HCT116 (cell line): ENCODE data around the gene SLC9A2. TPM values are rescaled to one million over a fixed set of nuclear protein-coding genes. Genes with fewer than 3 reads are reported as not detected.

Experiments used
- ATAC-seq: fragments of 200-7000 bp; cut with Tn5 transposase; 2 replicates; pipeline ENCODE4 v1.9.1; 2020; ENCODE audit warnings: mild to moderate bottlenecking, moderate library complexity
- Bru-seq: library from RNA; stranded (reverse); fragments of 400-500 nt; gene quantifications from one replicate; lab custom pipeline; 2021; lab: Mats Ljungman, UMichigan
- BruChase-seq, 2 experiments: library from RNA; stranded (reverse); fragments of 400-500 nt; gene quantifications; one replicate each; lab custom pipeline; 2021; lab: Mats Ljungman, UMichigan
- BruUV-seq: library from RNA; stranded (reverse); fragments of 400-500 nt; replicated peaks from 2 replicates; lab custom pipeline; 2021; lab: Mats Ljungman, UMichigan
- CTCF ChIA-PET: fragments of 300-600 bp; sonication (Branson Sonifier 250); formaldehyde crosslinking; loops from one replicate; lab custom pipeline; 2021; ENCODE audit warnings: antibody characterized with exemption; lab: Charles Lee
- POLR2A ChIA-PET: fragments of 300-600, 350-600 bp; sonication (Branson Sonifier 250); formaldehyde crosslinking; loops from one replicate; lab custom pipeline; 2021; ENCODE audit warnings: antibody characterized with exemption; lab: Charles Lee
- RAD21 ChIA-PET, 2 experiments: fragments of 300-600 bp; sonication (Branson Sonifier 250); formaldehyde crosslinking; loops; one replicate each; lab custom pipeline; 2023; ENCODE audit warnings: low total read pairs in 2 of 2; ENCODE audit not compliant: uncharacterized antibody in 2 of 2, unreplicated experiment in 2 of 2, low non-redundant PET in 1 of 2; lab: Charles Lee
- DNase-seq: peaks from one replicate; pipeline ENCODE4 v3.0.0-alpha.2; 2010; ENCODE audit warnings: low read depth, low spot score
- H2AFZ ChIP-seq: fragments of 200-600 bp; shearing (Covaris generic), sonication (generic); 2 replicates; pipeline ENCODE4 v1.6.1; 2017; ENCODE audit warnings: low read depth, mixed run types, mixed read lengths, antibody characterized with exemption, low read length; ENCODE audit not compliant: poor library complexity, severe bottlenecking
- H3K27ac ChIP-seq: 2 replicates; pipeline ENCODE4 v1.5.1; 2012; ENCODE audit warnings: low read depth, low read length
- H3K27me3 ChIP-seq: fragments of 200-600 bp; sonication (generic); 2 replicates; pipeline ENCODE4 v1.6.1; 2016; ENCODE audit warnings: mixed run types, low read length, mixed read lengths; ENCODE audit not compliant: insufficient read depth
- H3K36me3 ChIP-seq, 2 experiments: fragments of 200-500 bp in 1 of 2; fragments of 200-600 bp in 1 of 2; sonication (Bioruptor generic) in 1 of 2; sonication (generic) in 1 of 2; 2 replicates each; pipeline versions ENCODE4 v1.5.1 to v1.6.1; 2014 to 2016; ENCODE audit warnings: low read length in 2 of 2, inconsistent platforms in 1 of 2, mixed read lengths in 1 of 2, mixed run types in 1 of 2; ENCODE audit not compliant: insufficient read depth in 2 of 2, control insufficient read depth in 1 of 2
- H3K4me1 ChIP-seq, 2 experiments: fragments of 200-600 bp in 1 of 2; sonication (generic) in 1 of 2; 2 replicates each; pipeline versions ENCODE4 v1.5.1 to v1.6.1; 2012 to 2017; ENCODE audit warnings: low read length in 2 of 2, inconsistent platforms in 1 of 2, mild to moderate bottlenecking in 1 of 2, mixed read lengths in 1 of 2, mixed run types in 1 of 2, moderate library complexity in 1 of 2; ENCODE audit not compliant: insufficient read depth in 2 of 2, control insufficient read depth in 1 of 2
- H3K4me2 ChIP-seq: fragments of 200-600 bp; sonication (generic); 2 replicates; pipeline ENCODE4 v1.6.1; 2017; ENCODE audit warnings: mixed run types, low read length, mixed read lengths
- H3K4me3 ChIP-seq, 2 experiments: fragments of 200-600 bp in 1 of 2; sonication (generic) in 1 of 2; replicated peaks in 1 of 2; 2 replicates each; pipeline ENCODE4 v1.5.1; 2011 to 2016; ENCODE audit warnings: low read length in 2 of 2, control low read depth in 1 of 2, low read depth in 1 of 2, mild to moderate bottlenecking in 1 of 2, mixed read lengths in 1 of 2, mixed run types in 1 of 2
- H3K79me2 ChIP-seq: fragments of 200-600 bp; sonication (generic); 2 replicates; pipeline ENCODE4 v1.6.1; 2017; ENCODE audit warnings: mild to moderate bottlenecking, mixed run types, low read length, moderate library complexity, mixed read lengths; ENCODE audit not compliant: insufficient read depth
- H3K9ac ChIP-seq: fragments of 200-600 bp; sonication (generic); 2 replicates; pipeline ENCODE4 v1.6.1; 2016; ENCODE audit warnings: low read length, mixed read lengths
- H3K9me2 ChIP-seq: fragments of 200-600 bp; sonication (generic), shearing (Covaris generic); 2 replicates; pipeline ENCODE4 v1.6.1; 2017; ENCODE audit warnings: mixed run types, mild to moderate bottlenecking, moderate library complexity; ENCODE audit not compliant: insufficient read depth
- H3K9me3 ChIP-seq, 2 experiments: fragments of 200-500 bp in 1 of 2; fragments of 200-600 bp in 1 of 2; sonication (Bioruptor generic) in 1 of 2; sonication (generic) in 1 of 2; 2 replicates each; pipeline ENCODE4 v1.6.1; 2014 to 2017; ENCODE audit warnings: low read length in 2 of 2, mixed read lengths in 2 of 2, inconsistent platforms in 1 of 2, low read depth in 1 of 2, mild to moderate bottlenecking in 1 of 2, mixed run types in 1 of 2, moderate library complexity in 1 of 2; ENCODE audit not compliant: control insufficient read depth in 1 of 2, insufficient read depth in 1 of 2
- H4K20me1 ChIP-seq: fragments of 200-600 bp; sonication (generic), shearing (Covaris generic); 2 replicates; pipeline ENCODE4 v1.6.1; 2017; ENCODE audit warnings: mixed run types, mild to moderate bottlenecking, moderate library complexity; ENCODE audit not compliant: insufficient read depth
- CBX3 ChIP-seq: IDR thresholded peaks from 2 replicates; pipeline ENCODE4 v1.6.1; 2012; ENCODE audit warnings: low read depth
- CEBPB ChIP-seq: IDR thresholded peaks from 2 replicates; pipeline ENCODE4 v1.6.1; 2012; ENCODE audit warnings: low read depth
- ELF1 ChIP-seq: IDR thresholded peaks from 2 replicates; pipeline ENCODE4 v1.6.1; 2012; ENCODE audit warnings: low read depth, borderline replicate concordance
- FOSL1 ChIP-seq: IDR thresholded peaks from 2 replicates; pipeline ENCODE4 v1.6.1; 2012; ENCODE audit warnings: low read depth
- JUND ChIP-seq: IDR thresholded peaks from 2 replicates; pipeline ENCODE4 v1.6.1; 2012
- POLR2AphosphoS5 ChIP-seq: IDR thresholded peaks from 2 replicates; pipeline ENCODE4 v1.6.1; 2011; ENCODE audit warnings: mild to moderate bottlenecking, low read depth, low read length, moderate library complexity
- RAD21 ChIP-seq: IDR thresholded peaks from 2 replicates; pipeline ENCODE4 v1.6.1; 2012; ENCODE audit warnings: low read depth, mild to moderate bottlenecking
- REST ChIP-seq: IDR thresholded peaks from 2 replicates; pipeline ENCODE4 v1.6.1; 2012; ENCODE audit warnings: low read depth
- SIN3A ChIP-seq: IDR thresholded peaks from 2 replicates; pipeline ENCODE4 v1.6.1; 2012; ENCODE audit warnings: low read depth
- SP1 ChIP-seq: IDR thresholded peaks from 2 replicates; pipeline ENCODE4 v1.6.1; 2012; ENCODE audit warnings: low read depth
- TCF7L2 ChIP-seq: IDR thresholded peaks from 2 replicates; pipeline ENCODE4 v1.7.0; 2011; ENCODE audit warnings: borderline replicate concordance, inconsistent platforms; ENCODE audit not compliant: insufficient read depth, insufficient read length; ENCODE audit errors: extremely low read depth
- YY1 ChIP-seq: IDR thresholded peaks from 2 replicates; pipeline ENCODE4 v1.6.1; 2011; ENCODE audit warnings: low read length, low read depth, moderate library complexity, mild to moderate bottlenecking; ENCODE audit not compliant: insufficient replicate concordance; ENCODE audit errors: extremely low read depth
- ZFX ChIP-seq: fragments of 450-650 bp; IDR thresholded peaks from 2 replicates; pipeline ENCODE4 v1.6.1; 2017
- ZNF274 ChIP-seq: fragments of 200-500 bp; sonication (Bioruptor generic); IDR thresholded peaks from 2 replicates; pipeline ENCODE4 v1.6.1; 2014; ENCODE audit warnings: mild to moderate bottlenecking, low read depth, low read length, inconsistent platforms
- intact Hi-C: fragments of 100-400 bp; cut with micrococcal nuclease; formaldehyde crosslinking; loops from 2 replicates; pipeline ENCODE4 v1.10.0; 2022
- long read RNA-seq: library from polyadenylated mRNA; unstranded; transcript quantifications from one replicate; pipeline ENCODE4 v2.0.0, GENCODE V29; 2021; ENCODE audit not compliant: unreplicated experiment
- polyA plus RNA-seq: library from polyadenylated mRNA; unstranded; fragments of >200 nt; gene quantifications from 2 replicates; pipeline ENCODE4 v1.2.1, GENCODE V29; 2012; ENCODE audit warnings: missing spikeins
- total RNA-seq: library from RNA; stranded (reverse); gene quantifications from one replicate; pipeline ENCODE4 v1.2.1, GENCODE V29; 2021; ENCODE audit not compliant: unreplicated experiment
- TF ChIP-seq, protein P1 (sequence below): IDR thresholded peaks from 2 replicates; pipeline ENCODE4 v1.6.1; 2012
- TF ChIP-seq, protein P2 (sequence below): IDR thresholded peaks from 2 replicates; pipeline ENCODE4 v1.6.1; 2012

The SLC9A2 gene, protein sequence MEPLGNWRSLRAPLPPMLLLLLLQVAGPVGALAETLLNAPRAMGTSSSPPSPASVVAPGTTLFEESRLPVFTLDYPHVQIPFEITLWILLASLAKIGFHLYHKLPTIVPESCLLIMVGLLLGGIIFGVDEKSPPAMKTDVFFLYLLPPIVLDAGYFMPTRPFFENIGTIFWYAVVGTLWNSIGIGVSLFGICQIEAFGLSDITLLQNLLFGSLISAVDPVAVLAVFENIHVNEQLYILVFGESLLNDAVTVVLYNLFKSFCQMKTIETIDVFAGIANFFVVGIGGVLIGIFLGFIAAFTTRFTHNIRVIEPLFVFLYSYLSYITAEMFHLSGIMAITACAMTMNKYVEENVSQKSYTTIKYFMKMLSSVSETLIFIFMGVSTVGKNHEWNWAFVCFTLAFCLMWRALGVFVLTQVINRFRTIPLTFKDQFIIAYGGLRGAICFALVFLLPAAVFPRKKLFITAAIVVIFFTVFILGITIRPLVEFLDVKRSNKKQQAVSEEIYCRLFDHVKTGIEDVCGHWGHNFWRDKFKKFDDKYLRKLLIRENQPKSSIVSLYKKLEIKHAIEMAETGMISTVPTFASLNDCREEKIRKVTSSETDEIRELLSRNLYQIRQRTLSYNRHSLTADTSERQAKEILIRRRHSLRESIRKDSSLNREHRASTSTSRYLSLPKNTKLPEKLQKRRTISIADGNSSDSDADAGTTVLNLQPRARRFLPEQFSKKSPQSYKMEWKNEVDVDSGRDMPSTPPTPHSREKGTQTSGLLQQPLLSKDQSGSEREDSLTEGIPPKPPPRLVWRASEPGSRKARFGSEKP
- 1.4 TPM for total RNA-seq
- 0.40 and 0.48 TPM in 2 replicates for polyA plus RNA-seq
- Bru-seq, nascent RNA: percentile 33 among the genes with signal in this experiment
- percentile 35 among the genes with signal in this experiment for BruChase-seq, experiment 1, labeled RNA remaining after a 6-hour chase
- percentile 33 among the genes with signal in this experiment for BruChase-seq, experiment 2, labeled RNA remaining after a 2-hour chase
- long read RNA-seq, full-length matches to known transcripts: 1 of 4 reads
- long read RNA-seq, partial matches to known transcripts: 0 of 4 reads
- long read RNA-seq, other reads (novel, unspliced or antisense): 3 of 4 reads

DNA sequence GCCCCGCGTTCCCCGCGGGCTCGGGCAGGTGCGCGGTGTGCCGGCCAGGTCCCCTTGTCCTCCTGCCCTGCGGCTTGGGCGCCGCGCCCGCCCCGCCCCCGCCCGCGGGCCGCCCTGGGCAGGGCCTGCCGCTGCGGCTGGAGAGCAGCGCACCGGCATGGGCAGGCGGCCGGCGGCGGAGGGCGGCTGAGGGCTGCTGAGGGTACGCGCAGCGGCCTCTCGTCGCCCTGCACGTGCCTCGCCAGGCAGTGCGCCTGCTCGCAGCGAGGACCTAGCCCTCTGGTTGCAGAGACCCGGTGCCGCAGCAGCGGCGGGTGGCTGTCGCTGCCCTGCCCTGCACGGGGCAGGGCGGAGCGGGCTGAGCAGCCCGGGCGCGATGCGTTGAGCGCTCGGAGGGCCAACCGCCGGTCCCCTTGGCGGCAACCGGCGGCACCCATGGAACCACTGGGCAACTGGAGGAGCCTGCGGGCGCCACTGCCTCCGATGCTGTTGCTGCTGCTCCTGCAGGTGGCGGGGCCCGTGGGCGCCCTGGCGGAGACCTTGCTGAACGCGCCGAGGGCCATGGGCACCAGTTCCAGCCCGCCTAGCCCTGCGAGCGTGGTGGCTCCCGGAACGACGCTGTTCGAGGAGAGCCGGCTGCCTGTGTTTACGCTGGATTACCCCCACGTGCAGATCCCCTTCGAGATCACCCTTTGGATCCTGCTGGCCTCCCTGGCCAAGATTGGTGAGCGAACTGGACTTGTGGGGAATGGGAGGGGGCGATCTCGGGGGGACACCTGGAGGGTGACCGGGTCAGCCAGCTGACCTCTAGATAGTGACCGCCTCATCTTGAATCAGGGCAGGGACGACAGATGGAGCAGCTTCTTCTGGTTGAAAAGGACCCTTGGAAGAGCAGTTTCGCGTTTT, at the start of gene SLC9A2:
Gene SLC9A2 (plus strand): TSS at position 140 of the 906 bp plus-strand sequence. CDS start 296 bp downstream, at position 436.
- H2AFZ ChIP-seq: peak within 1 kb of the TSS; percentile 71
- H3K9me3 ChIP-seq: no peaks in the 10 kb centered on the region
- ChIA-PET POLR2A (no interaction called here), RAD21 (no interaction called here), CTCF (no interaction called here)
- H3K9me2 ChIP-seq: no peaks in the 10 kb centered on the region
- H3K4me3 ChIP-seq: peak within 1 kb of the TSS; percentile 49 to 68
- peak within 1 kb of the TSS; percentile 97 for H3K4me2 ChIP-seq
- intact Hi-C loops: loop anchor here (5.0 to 10.0 kb wide), 3 partner anchors 97 to 377 kb away; no protein-coding TSS in a partner anchor
- H3K4me1 ChIP-seq: peaks cover 8 to 15% of the 10 kb centered on the region in 2 experiments; a peak in 2 of 4 replicates
- BruUV-seq: no TSS peak
- no peaks in the 10 kb centered on the region for H3K27me3 ChIP-seq
- no peaks in the 10 kb centered on the region for H3K36me3 ChIP-seq
- H3K9ac ChIP-seq: peak within 1 kb of the TSS; percentile 38
- no peaks in the 10 kb centered on the region for H3K79me2 ChIP-seq
- H4K20me1 ChIP-seq: no peaks in the 10 kb centered on the region
- TF ChIP-seq SIN3A (no peak), ZFX (no peak; the same call in 1 of the 2 replicates), POLR2AphosphoS5 (no peak), FOSL1 (no peak), JUND (no peak), REST (no peak), TCF7L2 (no peak), RAD21 (no peak), CEBPB (no peak), CBX3 (no peak), ELF1 (no peak), SP1 (no peak), ZNF274 (no peak), YY1 (no peak)
- TF ChIP-seq, protein P1, sequence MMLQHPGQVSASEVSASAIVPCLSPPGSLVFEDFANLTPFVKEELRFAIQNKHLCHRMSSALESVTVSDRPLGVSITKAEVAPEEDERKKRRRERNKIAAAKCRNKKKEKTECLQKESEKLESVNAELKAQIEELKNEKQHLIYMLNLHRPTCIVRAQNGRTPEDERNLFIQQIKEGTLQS: no peak
- TF ChIP-seq, protein P2, sequence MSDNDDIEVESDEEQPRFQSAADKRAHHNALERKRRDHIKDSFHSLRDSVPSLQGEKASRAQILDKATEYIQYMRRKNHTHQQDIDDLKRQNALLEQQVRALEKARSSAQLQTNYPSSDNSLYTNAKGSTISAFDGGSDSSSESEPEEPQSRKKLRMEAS: no peak
- ATAC-seq (peak; percentile 79), DNase-seq (no peak)
- H3K27ac ChIP-seq: peak within 1 kb of the TSS; percentile 27; the same call in 1 of the 2 replicates
